Activated effector memory CD4-positive, alpha-beta T cell treated with anti-CD3 and anti-CD28 coated beads, Interleukin-2, amount 50 U/mL, for 16 hours (primary cell): ENCODE measurements around the gene OR52E5.

Experiments used
- DNase-seq: peaks from one replicate; pipeline ENCODE4 v3.0.0-alpha.2; 2020

The OR52E5 gene

GRCh38 chr11:5892908-5893307, at the start of gene OR52E5:
OR52E5 (plus strand) TSS chr11:5893208; CDS start chr11:5900777, 7,569 bp downstream.
- DNase-seq: no peak

GRCh38 chr11:5846701-5847100, 46.3 kb upstream of the OR52E5 start:
- DNase-seq: no peak

GRCh38 chr11:5847711-5848110, 45.3 kb upstream of the OR52E5 start:
- DNase-seq: no peak

GRCh38 chr11:5851002-5851401, 42.0 kb upstream of the OR52E5 start:
- no peak for DNase-seq

- DNase-seq: no peak
Observed at GRCh38 chr11:5857590-5857989, 35.4 kb upstream of the OR52E5 start, which contains the start of gene OR52E8. OR52E8 (minus strand) TSS chr11:5857690; CDS start chr11:5857690, 0 bp downstream.

- no peak for DNase-seq
Observed at GRCh38 chr11:5865826-5866225, 27.2 kb upstream of the OR52E5 start.

- no peak for DNase-seq
Observed at GRCh38 chr11:5878564-5878963, 14.4 kb upstream of the OR52E5 start.

- no peak for DNase-seq
Observed at GRCh38 chr11:5880329-5880728, 12.7 kb upstream of the OR52E5 start, which contains the start of gene OR52E4. OR52E4 (plus strand) TSS chr11:5880629; CDS start chr11:5884293, 3,664 bp downstream.

- no peak for DNase-seq
Observed at GRCh38 chr11:5881756-5882155, 11.3 kb upstream of the OR52E5 start.

GRCh38 chr11:5887172-5887571, 5.8 kb upstream of the OR52E5 start:
- no peak for DNase-seq

GRCh38 chr11:5887661-5888060, 5.3 kb upstream of the OR52E5 start:
- DNase-seq: no peak

GRCh38 chr11:5891216-5891800, 1.7 kb upstream of the OR52E5 start:
- DNase-seq: no peak

GRCh38 chr11:5899534-5899933, 6.5 kb downstream of the OR52E5 start:
- DNase-seq: no peak

- DNase-seq: no peak
Observed at GRCh38 chr11:5910540-5910939, 17.5 kb downstream of the OR52E5 start.

GRCh38 chr11:5922749-5923426, 29.9 kb downstream of the OR52E5 start:
- DNase-seq: peak; percentile 56

GRCh38 chr11:5923427-5923776, 30.4 kb downstream of the OR52E5 start:
- peak; percentile 16 for DNase-seq

GRCh38 chr11:5923794-5924193, 30.8 kb downstream of the OR52E5 start:
- DNase-seq: no peak

GRCh38 chr11:5928271-5928670, 35.3 kb downstream of the OR52E5 start:
- DNase-seq: peak; percentile 46

- peak; percentile 38 for DNase-seq
Observed at GRCh38 chr11:5928811-5929210, 35.8 kb downstream of the OR52E5 start.

GRCh38 chr11:5929571-5930368, 36.8 kb downstream of the OR52E5 start:
- peak; percentile 25 for DNase-seq

GRCh38 chr11:5930614-5931013, 37.6 kb downstream of the OR52E5 start:
- DNase-seq: peak; percentile 58

GRCh38 chr11:5931061-5931460, 38.1 kb downstream of the OR52E5 start:
- DNase-seq: peak; percentile 21

GRCh38 chr11:5932671-5933070, 39.7 kb downstream of the OR52E5 start:
- peak; percentile 21 for DNase-seq

GRCh38 chr11:5933116-5933515, 40.1 kb downstream of the OR52E5 start:
- no peak for DNase-seq
